Ascending aorta (tissue), 2 donors: ENCODE results near the gene MAEA. TPM values are rescaled to one million over a fixed set of nuclear protein-coding genes. Genes with fewer than 3 reads are reported as not detected.

ENCODE experiments used
- DNase-seq, 2 donors: peaks; one replicate each; pipeline ENCODE4 v3.0.0-alpha.2; 2019; ENCODE audit warnings: low spot score in 2 of 2
- H3K27ac ChIP-seq, 2 donors: fragments of 200-600 bp; sonication (generic); one replicate each; pipeline ENCODE4 v1.5.1; 2016 to 2017; ENCODE audit warnings: mild to moderate bottlenecking in 1 of 2
- H3K27me3 ChIP-seq: fragments of 200-600 bp; sonication (generic); one replicate; pipeline ENCODE4 v1.5.1; 2017
- H3K36me3 ChIP-seq, 2 donors: fragments of 200-600 bp; sonication (generic); one replicate each; pipeline ENCODE4 v1.5.1; 2016
- H3K4me1 ChIP-seq, 2 donors: fragments of 200-600 bp; sonication (generic); one replicate each; pipeline ENCODE4 v1.5.1; 2016 to 2017; ENCODE audit warnings: mild to moderate bottlenecking in 1 of 2
- H3K4me3 ChIP-seq, 2 donors: fragments of 200-600 bp; sonication (generic); one replicate each; pipeline ENCODE4 v1.5.1; 2016 to 2017; ENCODE audit warnings: mild to moderate bottlenecking in 1 of 2
- H3K9me3 ChIP-seq, 2 donors: fragments of 200-600 bp; sonication (generic); one replicate each; pipeline ENCODE4 v1.5.1; 2016
- CTCF ChIP-seq, 3 experiments: fragments of 200-600 bp in 2 of 3; fragments of 450-650 bp in 1 of 3; sonication (generic) in 2 of 3; IDR thresholded peaks; one replicate each; pipeline ENCODE4 v1.5.1; 2016 to 2019; ENCODE audit warnings: antibody characterized with exemption in 3 of 3, mild to moderate bottlenecking in 1 of 3, moderate library complexity in 1 of 3
- intact Hi-C: fragments of 100-400 bp; cut with DNase I; formaldehyde crosslinking; loops from one replicate; pipeline ENCODE4 v1.15.1; 2023
- total RNA-seq: library from RNA; depleted of rRNA; stranded (reverse); fragments of >200 nt; gene quantifications from one replicate; pipeline ENCODE4 v1.1.0, GENCODE V29; 2016

Gene MAEA
- 56.3 TPM for total RNA-seq

- no peak for TF ChIP-seq CTCF (IDR thresholded peaks at IDR 0.05)
- Histone ChIP-seq H3K27me3 (no peaks in the 10 kb centered on the region), H3K4me3 (peak within 1 kb of the TSS; percentile 86 to 96), H3K36me3 (no peaks in the 10 kb centered on the region), H3K9me3 (no peaks in the 10 kb centered on the region), H3K4me1 (peaks cover 13 to 27% of the 10 kb centered on the region in 2 donors), H3K27ac (peak within 1 kb of the TSS; percentile 67 to 77)
- peak; percentile 85 to 98 for DNase-seq
- intact Hi-C loops = loop anchor here (1.0 kb wide), 4 partner anchors 20 to 122 kb away; no protein-coding TSS in a partner anchor
Measured at GRCh38 chr4:1289207-1290164, at the start of gene MAEA. Gene MAEA (plus strand): TSS chr4:1289891. CDS start chr4:1289914, 23 bp downstream.

GRCh38 chr4:1239950-1240307, 49.8 kb upstream of the MAEA start:
- Histone ChIP-seq H3K9me3 (no peaks in the 10 kb centered on the region), H3K27ac (no peak overlapping the region), H3K4me3 (no peak overlapping the region), H3K36me3 (peaks cover 59 to 63% of the 10 kb centered on the region in 2 donors), H3K27me3 (no peaks in the 10 kb centered on the region), H3K4me1 (peaks cover 6 to 26% of the 10 kb centered on the region in 2 donors)
- no peak for TF ChIP-seq CTCF (IDR thresholded peaks at IDR 0.05)
- peak in 1 of 2 donors; percentile 38 for DNase-seq
- intact Hi-C loops = no loop called here

GRCh38 chr4:1240721-1241465, 48.8 kb upstream of the MAEA start:
- intact Hi-C loops = no loop called here
- no peaks in the 10 kb centered on the region for H3K9me3 ChIP-seq
- H3K27ac ChIP-seq = no peak overlapping the region
- peaks cover 49 to 54% of the 10 kb centered on the region in 2 donors for H3K36me3 ChIP-seq
- TF ChIP-seq CTCF (IDR thresholded peaks at IDR 0.05) = no peak
- H3K4me1 ChIP-seq = peaks cover 11 to 36% of the 10 kb centered on the region in 2 donors
- no peak overlapping the region for H3K4me3 ChIP-seq
- H3K27me3 ChIP-seq = no peaks in the 10 kb centered on the region
- DNase-seq = peak in 1 of 2 donors; percentile 52

GRCh38 chr4:1241466-1241935, 48.2 kb upstream of the MAEA start:
- Histone ChIP-seq H3K4me3 (no peak overlapping the region), H3K27ac (no peak overlapping the region), H3K36me3 (peaks cover 43 to 48% of the 10 kb centered on the region in 2 donors), H3K9me3 (no peaks in the 10 kb centered on the region), H3K4me1 (peaks cover 17 to 42% of the 10 kb centered on the region in 2 donors), H3K27me3 (no peaks in the 10 kb centered on the region)
- intact Hi-C loops = no loop called here
- no peak for TF ChIP-seq CTCF (IDR thresholded peaks at IDR 0.05)
- peak in 1 of 2 donors; percentile 53 for DNase-seq

- DNase-seq = peak in 1 of 2 donors; percentile 59
- no peak for TF ChIP-seq CTCF (IDR thresholded peaks at IDR 0.05)
- H3K4me1 ChIP-seq = peaks cover 23 to 47% of the 10 kb centered on the region in 2 donors
- no peak overlapping the region for H3K4me3 ChIP-seq
- H3K27me3 ChIP-seq = no peaks in the 10 kb centered on the region
- no peaks in the 10 kb centered on the region for H3K9me3 ChIP-seq
- intact Hi-C loops = no loop called here
- no peak overlapping the region for H3K27ac ChIP-seq
- H3K36me3 ChIP-seq = peaks cover 38 to 43% of the 10 kb centered on the region in 2 donors
Measured at GRCh38 chr4:1241936-1242505, 47.7 kb upstream of the MAEA start.
